IMR-90 (cell line): ENCODE data around the gene LYZL2. TPM values are rescaled to one million over a fixed set of nuclear protein-coding genes. Genes with fewer than 3 reads are reported as not detected.

Experiments used
- ATAC-seq: fragments of 200-7000 bp; cut with Tn5 transposase; 2 replicates; pipeline ENCODE4 v1.9.1; 2020; ENCODE audit warnings: low read depth, mild to moderate bottlenecking, moderate library complexity
- BruUV-seq: library from RNA; stranded (reverse); fragments of 400-500 nt; replicated peaks from 2 replicates; lab custom pipeline; 2021; lab: Mats Ljungman, UMichigan
- CTCF ChIA-PET: fragments of 300-600 bp; formaldehyde crosslinking; extraction: SDS; loops from one replicate; lab custom pipeline; 2021; ENCODE audit warnings: antibody characterized with exemption; lab: Yijun Ruan, JAX
- POLR2A ChIA-PET: fragments of 300-600 bp; sonication (Branson Sonifier 250); formaldehyde crosslinking; loops from one replicate; lab custom pipeline; 2022; ENCODE audit warnings: antibody characterized with exemption; ENCODE audit not compliant: unreplicated experiment; lab: Charles Lee
- DNase-seq: peaks from one replicate; pipeline ENCODE4 v3.0.0; 2013
- H2AFZ ChIP-seq: replicated peaks from 2 replicates; pipeline ENCODE3; 2013; ENCODE audit warnings: low read length, mild to moderate bottlenecking; ENCODE audit not compliant: poor library complexity
- H2AK5ac ChIP-seq: 2 replicates; pipeline ENCODE4 v1.6.1; 2013; ENCODE audit warnings: low read depth, low read length, inconsistent platforms
- H2AK9ac ChIP-seq: replicated peaks from 2 replicates; pipeline ENCODE3; 2013; ENCODE audit warnings: mild to moderate bottlenecking, low read depth, low read length, moderate library complexity; ENCODE audit not compliant: poor library complexity
- H2BK120ac ChIP-seq: 2 replicates; pipeline ENCODE4 v1.6.1; 2013; ENCODE audit warnings: low read depth, low read length, inconsistent platforms
- H2BK15ac ChIP-seq: 3 replicates; pipeline ENCODE4 v1.6.1; 2013; ENCODE audit warnings: low read depth, low read length, inconsistent platforms
- H2BK20ac ChIP-seq: 2 replicates; pipeline ENCODE4 v1.6.1; 2013; ENCODE audit warnings: low read depth, mild to moderate bottlenecking, inconsistent platforms, low read length, moderate library complexity
- H2BK5ac ChIP-seq: 2 replicates; pipeline ENCODE4 v1.6.1; 2013; ENCODE audit warnings: mild to moderate bottlenecking, low read depth, low read length, inconsistent platforms; ENCODE audit not compliant: poor library complexity, severe bottlenecking
- H3K14ac ChIP-seq: replicated peaks from 2 replicates; pipeline ENCODE4 v1.6.1; 2013; ENCODE audit warnings: low read depth, low read length, inconsistent platforms
- H3K18ac ChIP-seq: 2 replicates; pipeline ENCODE4 v1.6.1; 2013; ENCODE audit warnings: low read depth, low read length, control low read depth
- H3K23ac ChIP-seq: 2 replicates; pipeline ENCODE4 v1.6.1; 2013; ENCODE audit warnings: low read depth, low read length, inconsistent platforms
- H3K27ac ChIP-seq: 2 replicates; pipeline ENCODE4 v1.5.1; 2013; ENCODE audit warnings: mild to moderate bottlenecking, control low read depth, low read length; ENCODE audit not compliant: insufficient read depth
- H3K27me3 ChIP-seq: 2 replicates; pipeline ENCODE4 v1.6.1; 2013; ENCODE audit warnings: low read length; ENCODE audit not compliant: control insufficient read depth, insufficient read depth
- H3K36me3 ChIP-seq: 2 replicates; pipeline ENCODE4 v1.6.1; 2013; ENCODE audit warnings: low read length, mixed read lengths; ENCODE audit not compliant: control insufficient read depth, insufficient read depth
- H3K4ac ChIP-seq: 2 replicates; pipeline ENCODE4 v1.6.1; 2013; ENCODE audit warnings: low read depth, low read length, inconsistent platforms
- H3K4me1 ChIP-seq: 2 replicates; pipeline ENCODE4 v1.6.1; 2013; ENCODE audit warnings: low read length, mixed read lengths; ENCODE audit not compliant: control insufficient read depth, insufficient read depth
- H3K4me2 ChIP-seq: 2 replicates; pipeline ENCODE4 v1.6.1; 2013; ENCODE audit warnings: low read depth, mild to moderate bottlenecking, control low read depth, low read length, moderate library complexity
- H3K4me3 ChIP-seq: 2 replicates; pipeline ENCODE4 v1.5.1; 2013; ENCODE audit warnings: low read depth, mild to moderate bottlenecking, control low read depth, low read length, moderate library complexity; ENCODE audit not compliant: insufficient read depth
- H3K56ac ChIP-seq: 2 replicates; pipeline ENCODE4 v1.6.1; 2013; ENCODE audit warnings: low read length, inconsistent platforms; ENCODE audit not compliant: insufficient read depth; ENCODE audit errors: extremely low read depth
- H3K79me1 ChIP-seq, 2 experiments: 2 replicates each; pipeline ENCODE4 v1.6.1; 2013; ENCODE audit warnings: low read length in 2 of 2, inconsistent platforms in 1 of 2, low read depth in 1 of 2
- H3K9ac ChIP-seq: 2 replicates; pipeline ENCODE4 v1.6.1; 2013; ENCODE audit warnings: low read depth, low read length, control low read depth
- H3K9me1 ChIP-seq: 2 replicates; pipeline ENCODE4 v1.6.1; 2013; ENCODE audit warnings: low read length, inconsistent platforms; ENCODE audit not compliant: insufficient read depth
- H3K9me3 ChIP-seq: 2 replicates; pipeline ENCODE4 v1.6.1; 2013; ENCODE audit warnings: low read length; ENCODE audit not compliant: control insufficient read depth, insufficient read depth
- H4K20me1 ChIP-seq: 2 replicates; pipeline ENCODE4 v1.6.1; 2013; ENCODE audit warnings: low read length, inconsistent platforms; ENCODE audit not compliant: insufficient read depth
- H4K5ac ChIP-seq: 2 replicates; pipeline ENCODE4 v1.6.1; 2013; ENCODE audit warnings: mild to moderate bottlenecking, low read depth, low read length, control low read depth
- H4K8ac ChIP-seq, 2 experiments: 2 replicates each; pipeline ENCODE4 v1.6.1; 2013; ENCODE audit warnings: low read depth in 2 of 2, low read length in 2 of 2, control low read depth in 1 of 2, inconsistent platforms in 1 of 2
- H4K91ac ChIP-seq: 2 replicates; pipeline ENCODE4 v1.6.1; 2013; ENCODE audit warnings: low read depth, low read length, inconsistent platforms; ENCODE audit not compliant: insufficient read depth
- CEBPB ChIP-seq: IDR thresholded peaks from 2 replicates; pipeline ENCODE4 v1.6.1; 2012; ENCODE audit warnings: low read depth, low read length, improper control_type of control experiment
- CTCF ChIP-seq: conservative IDR thresholded peaks from 2 replicates; pipeline ENCODE4 v1.5.1; 2012; ENCODE audit warnings: mild to moderate bottlenecking, low read depth, low read length, improper control_type of control experiment
- MXI1 ChIP-seq: IDR thresholded peaks from 2 replicates; pipeline ENCODE4 v1.6.1; 2012; ENCODE audit warnings: low read depth, mild to moderate bottlenecking, low read length, moderate library complexity, borderline replicate concordance
- NFE2L2 ChIP-seq: fragments of 150-350 bp; IDR thresholded peaks from 2 replicates; pipeline ENCODE4 v1.6.1; 2016; ENCODE audit warnings: low read depth, mild to moderate bottlenecking, low read length
- RCOR1 ChIP-seq: IDR thresholded peaks from 2 replicates; pipeline ENCODE4 v1.6.1; 2012; ENCODE audit warnings: mild to moderate bottlenecking, low read length, improper control_type of control experiment; ENCODE audit not compliant: insufficient replicate concordance
- SMC3 ChIP-seq: fragments of 150-350 bp; IDR thresholded peaks from 2 replicates; pipeline ENCODE4 v1.6.1; 2016; ENCODE audit warnings: low read depth, mild to moderate bottlenecking, antibody characterized with exemption, low read length, moderate library complexity
- WGBS, 2 experiments: methylation state at CpG; one replicate each; pipeline versions ENCODE4 v1.1.5 to v1.1.7; 2013; ENCODE audit warnings: missing lambda C conversion rate in 2 of 2; ENCODE audit not compliant: insufficient read length in 1 of 2; ENCODE audit errors: extremely low coverage in 2 of 2; 5-methylcytosine and 5-hydroxymethylcytosine counted together
- dilution Hi-C: fragments of 300-500 bp; cut with HindIII; formaldehyde crosslinking; loops from one replicate; pipeline ENCODE4 v1.14.3; 2018; ENCODE audit warnings: low sequenced_read_pairs; ENCODE audit not compliant: unreplicated experiment
- in situ Hi-C: fragments of 300-500 bp; cut with MboI; formaldehyde crosslinking; loops from 3 replicates; pipeline ENCODE4 v1.14.3; 2019; ENCODE audit warnings: low sequenced_read_pairs, inconsistent platforms, mixed read lengths
- intact Hi-C: fragments of 100-400 bp; cut with micrococcal nuclease; formaldehyde crosslinking; loops from 2 replicates; pipeline ENCODE4 v1.10.0; 2022
- polyA plus RNA-seq, 3 experiments: library from polyadenylated mRNA; depleted of rRNA; stranded (reverse); fragments of >200 nt; gene quantifications; 2 replicates each; pipeline ENCODE4 v1.2.3, GENCODE V29; 2012; ENCODE audit warnings: low replicate concordance in 1 of 3
- total RNA-seq: library from RNA; depleted of rRNA; stranded (reverse); fragments of >200 nt; gene quantifications from 2 replicates; pipeline ENCODE4 v1.2.3, GENCODE V29; 2012
- TF ChIP-seq, protein P1 (sequence below): fragments of 150-350 bp; IDR thresholded peaks from 2 replicates; pipeline ENCODE4 v1.6.1; 2017; ENCODE audit warnings: mild to moderate bottlenecking, antibody characterized with exemption, low read length, low read depth

Gene LYZL2
- total and polyA plus RNA-seq, 2 of the 4 experiments (the other 2 are of a cell fraction): not detected

GRCh38 chr10:30598105-30598776, 31.3 kb downstream of the LYZL2 start:
- Histone ChIP-seq H3K56ac (no peak overlapping the region), H3K9me1 (no peaks in the 10 kb centered on the region), H3K27ac (no peak overlapping the region), H2AFZ (no peak overlapping the region), H2AK5ac (no peak overlapping the region), H3K36me3 (no peaks in the 10 kb centered on the region), H3K27me3 (peaks cover 28% of the 10 kb centered on the region), H4K5ac (no peak overlapping the region), H4K20me1 (no peaks in the 10 kb centered on the region), H3K4ac (no peak overlapping the region), H2AK9ac (no peak overlapping the region), H3K79me1 (no peaks in the 10 kb centered on the region), H3K23ac (no peak overlapping the region), H3K4me2 (no peak overlapping the region), H2BK120ac (no peak overlapping the region), H2BK5ac (no peak overlapping the region), H2BK15ac (no peak overlapping the region), H3K18ac (no peak overlapping the region), H4K8ac (no peak overlapping the region), H4K91ac (no peak overlapping the region), H3K9ac (no peak overlapping the region), H3K4me1 (no peaks in the 10 kb centered on the region), H3K4me3 (no peak overlapping the region), H3K14ac (no peak overlapping the region), H2BK20ac (no peak overlapping the region), H3K9me3 (no peaks in the 10 kb centered on the region)
- DNase-seq (no peak), ATAC-seq (no peak)
- TF ChIP-seq CTCF: no peak
- no peak for TF ChIP-seq MXI1
- no peak for TF ChIP-seq SMC3
- no peak for TF ChIP-seq RCOR1
- TF ChIP-seq, protein P1, sequence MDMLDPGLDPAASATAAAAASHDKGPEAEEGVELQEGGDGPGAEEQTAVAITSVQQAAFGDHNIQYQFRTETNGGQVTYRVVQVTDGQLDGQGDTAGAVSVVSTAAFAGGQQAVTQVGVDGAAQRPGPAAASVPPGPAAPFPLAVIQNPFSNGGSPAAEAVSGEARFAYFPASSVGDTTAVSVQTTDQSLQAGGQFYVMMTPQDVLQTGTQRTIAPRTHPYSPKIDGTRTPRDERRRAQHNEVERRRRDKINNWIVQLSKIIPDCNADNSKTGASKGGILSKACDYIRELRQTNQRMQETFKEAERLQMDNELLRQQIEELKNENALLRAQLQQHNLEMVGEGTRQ: no peak
- TF ChIP-seq CEBPB: no peak
- TF ChIP-seq NFE2L2: no peak
- intact Hi-C loops: no loop called here
- CTCF ChIA-PET: no interaction called here
- 55% methylated on average over 1 of the region's 8 CpGs; no CpG with 5 or more reads in 1 of the 2 experiments for WGBS, 2 experiments
- BruUV-seq: no TSS peak
- dilution Hi-C loops: no loop called here
- POLR2A ChIA-PET: no interaction called here
- in situ Hi-C loops: loop anchor here (10.0 kb wide), 1 partner anchor 603 kb away; no protein-coding TSS in a partner anchor
